ENCODE data around the gene BNC1. TPM values are rescaled to one million over a fixed set of nuclear protein-coding genes. Genes with fewer than 3 reads are reported as not detected.

The BNC1 gene
- total RNA-seq, 1 experiment from 2014 or later = not detected

DNA sequence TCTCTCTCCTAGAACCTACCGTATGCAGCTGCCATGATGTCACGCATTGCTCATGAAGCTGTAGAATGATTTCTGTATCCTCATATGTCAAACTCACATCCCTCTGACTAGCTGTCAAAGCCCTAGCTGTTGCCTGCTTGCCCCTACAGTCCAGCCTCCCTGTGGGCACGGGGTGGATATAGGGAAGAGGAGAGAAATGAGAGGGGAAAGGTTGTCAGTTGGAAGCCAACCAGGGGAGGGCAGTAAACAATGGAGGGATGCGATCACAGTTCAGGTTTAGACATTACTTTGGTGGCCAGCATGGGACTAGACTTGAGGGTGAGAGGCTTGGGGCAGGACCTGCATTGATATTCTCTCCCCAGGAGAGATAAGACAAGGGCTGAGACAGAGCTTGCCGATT is 75.1 kb downstream of the BNC1 start:
- BruUV-seq (replicated peaks) = no TSS peak
- no peak for DNase-seq
- Mint-ChIP-seq H3K4me1 (ENCODE audit: low read depth, unreplicated experiment) (peaks cover 17% of the 10 kb centered on the region), H3K27me3 (ENCODE audit: unreplicated experiment) (no peaks in the 10 kb centered on the region), H3K36me3 (ENCODE audit: insufficient read depth, unreplicated experiment) (peaks cover 13% of the 10 kb centered on the region), H3K27ac (ENCODE audit: unreplicated experiment) (no peak overlapping the region), H3K9me3 (ENCODE audit: low read depth, unreplicated experiment) (no peaks in the 10 kb centered on the region), H3K4me3 (ENCODE audit: low read depth, unreplicated experiment) (no peak overlapping the region)
- intact Hi-C loops (cut with micrococcal nuclease; ENCODE audit: unreplicated experiment) = loop anchor here (5.0 kb wide), 2 partner anchors 142 to 197 kb away; partner anchors contain the start of genes BTBD1 and C15orf40
- CTCF ChIA-PET = interaction anchor here (0.7 kb wide), 1 partner anchor 487 kb away, joined by 18 read pairs; no protein-coding TSS in a partner anchor
- TF ChIP-seq, protein P1, sequence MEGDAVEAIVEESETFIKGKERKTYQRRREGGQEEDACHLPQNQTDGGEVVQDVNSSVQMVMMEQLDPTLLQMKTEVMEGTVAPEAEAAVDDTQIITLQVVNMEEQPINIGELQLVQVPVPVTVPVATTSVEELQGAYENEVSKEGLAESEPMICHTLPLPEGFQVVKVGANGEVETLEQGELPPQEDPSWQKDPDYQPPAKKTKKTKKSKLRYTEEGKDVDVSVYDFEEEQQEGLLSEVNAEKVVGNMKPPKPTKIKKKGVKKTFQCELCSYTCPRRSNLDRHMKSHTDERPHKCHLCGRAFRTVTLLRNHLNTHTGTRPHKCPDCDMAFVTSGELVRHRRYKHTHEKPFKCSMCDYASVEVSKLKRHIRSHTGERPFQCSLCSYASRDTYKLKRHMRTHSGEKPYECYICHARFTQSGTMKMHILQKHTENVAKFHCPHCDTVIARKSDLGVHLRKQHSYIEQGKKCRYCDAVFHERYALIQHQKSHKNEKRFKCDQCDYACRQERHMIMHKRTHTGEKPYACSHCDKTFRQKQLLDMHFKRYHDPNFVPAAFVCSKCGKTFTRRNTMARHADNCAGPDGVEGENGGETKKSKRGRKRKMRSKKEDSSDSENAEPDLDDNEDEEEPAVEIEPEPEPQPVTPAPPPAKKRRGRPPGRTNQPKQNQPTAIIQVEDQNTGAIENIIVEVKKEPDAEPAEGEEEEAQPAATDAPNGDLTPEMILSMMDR (IDR thresholded peaks at IDR 0.05; ENCODE audit: unreplicated experiment) = no peak

DNA sequence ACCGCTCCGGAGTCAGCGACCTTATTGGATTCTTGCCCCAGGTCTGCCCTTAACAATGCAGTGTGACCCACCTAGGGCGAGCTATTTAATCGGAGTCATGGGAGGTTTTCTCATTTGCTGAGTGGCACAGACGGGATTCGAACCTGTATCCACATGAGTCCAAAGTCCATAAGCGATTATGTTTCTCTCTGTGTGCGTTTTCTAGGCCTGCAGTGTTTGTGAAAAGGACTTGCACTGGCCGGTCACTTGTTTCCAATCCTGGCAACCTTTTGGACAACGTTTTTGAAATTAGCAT is 76.2 kb downstream of the BNC1 start:
- DNase-seq = no peak
- H3K4me3 Mint-ChIP-seq (ENCODE audit: low read depth, unreplicated experiment) = no peak overlapping the region
- H3K36me3 Mint-ChIP-seq (ENCODE audit: insufficient read depth, unreplicated experiment) = peaks cover 13% of the 10 kb centered on the region
- TF ChIP-seq, protein P1 (IDR thresholded peaks at IDR 0.05; ENCODE audit: unreplicated experiment) = no peak
- H3K4me1 Mint-ChIP-seq (ENCODE audit: low read depth, unreplicated experiment) = peaks cover 27% of the 10 kb centered on the region
- intact Hi-C loops (cut with micrococcal nuclease; ENCODE audit: unreplicated experiment) = loop anchor here (5.0 kb wide), 2 partner anchors 141 to 196 kb away; partner anchors contain the start of genes BTBD1 and C15orf40
- H3K27ac Mint-ChIP-seq (ENCODE audit: unreplicated experiment) = no peak overlapping the region
- H3K9me3 Mint-ChIP-seq (ENCODE audit: low read depth, unreplicated experiment) = no peaks in the 10 kb centered on the region
- no peaks in the 10 kb centered on the region for H3K27me3 Mint-ChIP-seq (ENCODE audit: unreplicated experiment)
- BruUV-seq (replicated peaks) = no TSS peak
- CTCF ChIA-PET = interaction anchor here (0.6 kb wide), 1 partner anchor 838 kb away, joined by 7 read pairs; no protein-coding TSS in a partner anchor

DNA sequence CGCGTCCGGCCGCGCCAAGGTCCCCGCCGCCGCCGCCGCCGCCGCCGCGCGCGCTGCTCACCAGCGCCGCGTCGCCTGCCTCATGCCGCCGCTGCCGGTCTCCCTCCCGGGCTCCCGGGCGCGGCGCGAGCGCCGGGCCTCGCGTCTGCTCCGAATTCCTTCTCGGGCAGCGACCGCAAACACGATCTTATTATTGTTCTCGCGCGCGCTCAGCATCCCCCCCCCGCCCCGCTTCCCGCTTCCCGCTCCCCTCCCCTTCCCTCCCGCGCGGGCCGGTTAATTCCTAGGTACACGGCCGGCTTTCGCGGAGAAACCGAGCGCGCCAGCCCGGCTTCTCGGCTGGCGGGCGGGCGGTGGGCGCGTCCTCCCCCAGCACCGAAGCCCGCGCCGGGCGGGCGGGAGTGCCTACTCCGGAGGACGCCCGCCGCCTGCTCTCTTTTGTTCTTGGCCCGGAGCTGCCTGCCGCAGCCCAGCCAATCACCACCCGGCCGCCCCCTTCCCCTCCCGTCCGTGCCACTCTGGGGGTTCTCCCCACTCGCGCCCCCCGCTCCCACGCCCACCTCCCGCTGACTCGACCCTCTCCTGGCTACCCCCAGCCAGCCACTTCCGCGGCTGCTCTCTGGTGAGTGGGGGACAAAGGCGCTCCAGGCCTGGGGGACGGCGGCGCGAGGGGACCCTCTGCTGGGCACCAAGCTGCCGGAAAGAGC is 76.7 kb downstream of the BNC1 start, which contains the start of gene HDGFL3:
Gene HDGFL3 (minus strand): TSS at position 164 of the 707 bp plus-strand sequence. CDS start 409 bp downstream, outside the sequence.
- H3K9me3 Mint-ChIP-seq (ENCODE audit: low read depth, unreplicated experiment) = no peaks in the 10 kb centered on the region
- CTCF ChIA-PET = interaction anchor here (0.6 kb wide), 1 partner anchor 839 kb away, joined by 7 read pairs; no protein-coding TSS in a partner anchor
- H3K4me1 Mint-ChIP-seq (ENCODE audit: low read depth, unreplicated experiment) = peaks cover 29% of the 10 kb centered on the region
- peak; percentile 62 for DNase-seq
- intact Hi-C loops (cut with micrococcal nuclease; ENCODE audit: unreplicated experiment) = loop anchor here (5.0 kb wide), 2 partner anchors 141 to 196 kb away; partner anchors contain the start of genes BTBD1 and C15orf40
- TF ChIP-seq, protein P1 (IDR thresholded peaks at IDR 0.05; ENCODE audit: unreplicated experiment) = no peak
- H3K27me3 Mint-ChIP-seq (ENCODE audit: unreplicated experiment) = no peaks in the 10 kb centered on the region
- H3K4me3 Mint-ChIP-seq (ENCODE audit: low read depth, unreplicated experiment) = no peak within 1 kb of the TSS
- peaks cover 13% of the 10 kb centered on the region for H3K36me3 Mint-ChIP-seq (ENCODE audit: insufficient read depth, unreplicated experiment)
- H3K27ac Mint-ChIP-seq (ENCODE audit: unreplicated experiment) = peak within 1 kb of the TSS; percentile 90
- no TSS peak for BruUV-seq (replicated peaks)

DNA sequence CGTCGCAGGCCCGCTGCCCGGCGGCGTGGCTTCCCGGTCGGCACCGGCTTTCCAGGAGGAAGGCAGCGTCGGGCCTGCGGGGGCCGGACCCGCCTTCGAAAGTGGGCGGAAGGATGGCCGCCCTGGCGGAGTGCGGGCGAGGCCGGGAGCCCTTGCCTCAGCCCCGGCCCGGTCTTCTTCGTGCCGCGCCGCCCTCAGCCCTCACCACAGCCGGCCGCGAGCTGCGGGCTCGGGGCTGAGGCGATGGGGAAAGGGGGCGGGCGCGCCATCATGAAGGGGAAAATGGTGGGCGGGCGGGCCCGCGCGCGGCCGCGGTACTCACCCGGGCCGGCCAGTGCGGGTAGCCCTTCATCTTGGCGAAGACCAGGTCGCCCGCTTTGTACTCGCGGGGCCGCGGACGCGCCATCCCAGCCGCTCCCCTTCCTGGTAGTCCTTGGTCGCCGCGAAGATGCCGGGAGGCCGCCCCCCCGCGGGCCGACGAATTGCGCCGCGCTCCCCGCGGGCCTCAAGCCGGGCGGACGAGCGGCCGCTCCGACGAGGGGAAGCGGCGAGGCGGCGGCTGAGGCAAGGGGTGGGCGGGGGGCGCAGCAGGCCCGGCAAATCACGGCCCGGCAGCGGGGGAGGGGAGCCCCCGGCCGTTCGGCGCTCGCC is 77.3 kb downstream of the BNC1 start:
- intact Hi-C loops (cut with micrococcal nuclease; ENCODE audit: unreplicated experiment) = loop anchor here (5.0 kb wide), 2 partner anchors 140 to 195 kb away; partner anchors contain the start of genes BTBD1 and C15orf40

More for the DNA sequence above, 77.3 kb downstream of the BNC1 start:
- TF ChIP-seq, protein P1 (IDR thresholded peaks at IDR 0.05; ENCODE audit: unreplicated experiment) = no peak
- BruUV-seq (replicated peaks) = no TSS peak
- peak; percentile 55 for DNase-seq
- no peaks in the 10 kb centered on the region for H3K27me3 Mint-ChIP-seq (ENCODE audit: unreplicated experiment)
- H3K27ac Mint-ChIP-seq (ENCODE audit: unreplicated experiment) = peak overlapping the region; percentile 90
- no peaks in the 10 kb centered on the region for H3K9me3 Mint-ChIP-seq (ENCODE audit: low read depth, unreplicated experiment)
- H3K4me3 Mint-ChIP-seq (ENCODE audit: low read depth, unreplicated experiment) = no peak overlapping the region
- H3K36me3 Mint-ChIP-seq (ENCODE audit: insufficient read depth, unreplicated experiment) = peaks cover 13% of the 10 kb centered on the region
- CTCF ChIA-PET = interaction anchor here (0.6 kb wide), 1 partner anchor 141 kb away, joined by 3 read pairs; no protein-coding TSS in a partner anchor
- H3K4me1 Mint-ChIP-seq (ENCODE audit: low read depth, unreplicated experiment) = peaks cover 36% of the 10 kb centered on the region

Data from Calu3 (cell line).